Activated T-helper 1 cell treated with Interleukin-2 at 50 U/mL for 16 hours (primary cell): ENCODE data around the gene MGST2.

Experiments
- DNase-seq: peaks from one replicate; pipeline ENCODE4 v3.0.0-alpha.2; 2020; ENCODE audit warnings: low read depth

MGST2 gene

GRCh38 chr4:139738846-139739613 lies 73.4 kb downstream of the MGST2 start:
- DNase-seq = no peak

DNA sequence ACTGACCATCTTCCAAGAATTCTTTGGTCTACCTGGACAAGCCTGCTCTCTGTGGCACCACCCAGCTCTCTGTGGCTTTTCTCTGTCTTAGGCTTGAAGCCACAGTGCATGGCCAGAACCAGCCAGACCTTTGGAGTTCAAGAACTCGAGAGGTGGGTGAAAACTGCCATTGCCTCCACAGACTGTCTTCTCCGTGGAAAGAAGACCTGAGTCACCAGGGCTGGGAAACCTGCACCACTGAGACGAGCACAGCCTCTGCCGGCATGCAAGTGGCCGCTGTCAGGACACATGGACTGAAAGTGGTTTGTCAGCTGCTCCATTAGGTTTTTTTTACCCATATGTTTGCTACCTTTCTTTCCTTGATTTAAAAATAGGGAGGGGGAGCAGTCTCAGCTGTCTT lies 74.5 kb downstream of the MGST2 start:
- DNase-seq = no peak

DNA sequence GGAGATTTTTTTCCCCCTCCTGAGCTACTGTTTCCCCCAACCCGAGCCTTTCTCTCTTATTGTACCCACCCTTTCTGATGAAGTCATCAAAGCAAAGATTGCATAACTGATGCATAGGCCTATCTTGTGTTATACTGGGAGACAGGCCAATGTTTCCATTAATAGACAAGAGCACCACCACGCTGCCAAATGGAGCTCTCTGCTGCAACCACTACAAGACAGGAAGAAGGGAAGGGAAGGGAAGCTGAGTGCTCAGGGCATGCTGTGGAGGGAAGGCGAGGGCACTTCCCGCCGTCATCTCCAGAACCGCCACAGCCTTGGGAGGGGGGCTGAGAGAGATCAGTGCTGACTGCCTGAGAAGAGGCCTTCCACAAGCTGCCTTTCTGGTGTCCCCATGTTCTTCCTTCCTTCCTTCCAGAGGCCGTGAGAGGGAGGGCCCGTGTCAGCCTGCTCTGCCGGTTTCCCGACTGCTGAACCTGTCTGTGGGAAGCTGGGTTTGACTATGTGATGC lies 75.0 kb downstream of the MGST2 start:
- DNase-seq = no peak

GRCh38 chr4:139743027-139743426 lies 77.4 kb downstream of the MGST2 start:
- no peak for DNase-seq

- DNase-seq = no peak
These were observed 78.6 kb downstream of the MGST2 start for GRCh38 chr4:139744232-139744631.

GRCh38 chr4:139745111-139745639 lies 79.6 kb downstream of the MGST2 start:
- DNase-seq = no peak

GRCh38 chr4:139746431-139747171 lies 81.0 kb downstream of the MGST2 start:
- DNase-seq = no peak

DNA sequence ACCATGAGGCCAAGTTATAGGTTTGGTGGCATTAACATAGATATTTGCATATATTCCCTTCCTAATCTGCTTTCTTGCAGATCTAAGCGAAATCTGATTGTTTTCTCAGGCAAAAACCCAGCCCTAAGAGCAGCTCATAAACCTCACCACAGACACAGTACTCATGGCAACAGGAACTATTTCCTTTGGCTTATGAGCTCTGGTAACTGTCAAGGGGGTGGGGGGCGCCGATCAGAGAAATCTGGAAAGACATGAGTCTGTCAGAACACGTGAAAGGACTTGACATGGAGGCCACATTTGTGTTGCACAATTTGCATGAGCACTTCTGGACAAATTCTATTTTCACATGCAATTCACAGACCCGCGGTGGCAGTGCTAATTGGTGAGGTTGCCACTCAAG lies 83.7 kb downstream of the MGST2 start:
- DNase-seq = no peak

GRCh38 chr4:139749835-139750498 lies 84.3 kb downstream of the MGST2 start:
- no peak for DNase-seq

DNA sequence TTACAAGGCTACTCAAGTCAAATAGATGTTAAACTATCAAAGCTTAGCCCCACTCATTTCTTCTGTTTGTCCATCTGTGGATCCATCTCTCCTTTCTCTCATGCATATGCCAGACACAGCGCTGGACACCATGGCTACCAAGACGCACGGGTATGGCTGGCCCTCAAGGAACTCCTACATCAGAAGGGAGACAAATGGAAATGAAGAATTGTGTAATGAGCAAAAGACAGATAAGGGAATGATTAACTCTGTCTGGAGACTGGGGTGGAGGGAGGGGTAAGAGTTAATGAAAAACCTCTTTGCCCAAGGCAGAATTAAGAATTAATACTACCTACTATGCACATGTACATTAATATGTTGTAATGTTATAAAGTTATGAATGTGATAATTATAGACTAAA lies 88.1 kb downstream of the MGST2 start:
- DNase-seq = no peak
